GDM1 (cell line): ENCODE results near the gene STXBP6.
A peak's percentile ranks its signal among the peaks of the same experiment; 100 is the strongest.

ENCODE experiments used
- DNase-seq: peaks from one replicate; lab custom pipeline; 2025; lab: John Stamatoyannopoulos, UW

Gene STXBP6

GRCh38 chr14:24831677-24832076 lies 218.3 kb downstream of the STXBP6 start:
- DNase-seq, result no peak

- no peak for DNase-seq
Measured at GRCh38 chr14:24829862-24830261, 220.1 kb downstream of the STXBP6 start.

GRCh38 chr14:24828486-24828885 lies 221.5 kb downstream of the STXBP6 start:
- DNase-seq, result no peak

GRCh38 chr14:24826390-24826789 lies 223.6 kb downstream of the STXBP6 start:
- no peak for DNase-seq

- no peak for DNase-seq
Measured at GRCh38 chr14:24820616-24821015, 229.3 kb downstream of the STXBP6 start.

- DNase-seq, result no peak
Measured at GRCh38 chr14:24818823-24819341, 231.1 kb downstream of the STXBP6 start.

GRCh38 chr14:24818058-24818822 lies 231.7 kb downstream of the STXBP6 start:
- no peak for DNase-seq

- DNase-seq, result no peak
Measured at GRCh38 chr14:24817212-24818057, 232.5 kb downstream of the STXBP6 start.

GRCh38 chr14:24816929-24817211 lies 233.1 kb downstream of the STXBP6 start:
- DNase-seq, result no peak

GRCh38 chr14:24816011-24816928 lies 233.7 kb downstream of the STXBP6 start:
- no peak for DNase-seq

GRCh38 chr14:24815543-24815942 lies 234.4 kb downstream of the STXBP6 start:
- DNase-seq, result no peak

- DNase-seq, result no peak
Measured at GRCh38 chr14:24814944-24815343, 235.0 kb downstream of the STXBP6 start.

GRCh38 chr14:24814346-24814745 lies 235.6 kb downstream of the STXBP6 start:
- DNase-seq, result no peak

- no peak for DNase-seq
Measured at GRCh38 chr14:24813819-24814259, 236.1 kb downstream of the STXBP6 start.

GRCh38 chr14:24813089-24813815 lies 236.7 kb downstream of the STXBP6 start:
- no peak for DNase-seq

- no peak for DNase-seq
Measured at GRCh38 chr14:24809135-24809534, 240.8 kb downstream of the STXBP6 start.

- no peak for DNase-seq
Measured at GRCh38 chr14:24808412-24808811, 241.5 kb downstream of the STXBP6 start.

- peak; percentile 21 for DNase-seq
Measured at GRCh38 chr14:24806061-24806678, 243.8 kb downstream of the STXBP6 start.

- DNase-seq, result no peak
Measured at GRCh38 chr14:24804552-24805212, 245.3 kb downstream of the STXBP6 start.

GRCh38 chr14:24803933-24804494 lies 245.9 kb downstream of the STXBP6 start:
- no peak for DNase-seq
